ENCODE results near the gene DCAKD. TPM values are rescaled to one million over a fixed set of nuclear protein-coding genes. Genes with fewer than 3 reads are reported as not detected.

DCAKD gene
- total and polyA plus RNA-seq, 2 experiments from 2014 or later = 29.9 to 47.4 TPM

DNA sequence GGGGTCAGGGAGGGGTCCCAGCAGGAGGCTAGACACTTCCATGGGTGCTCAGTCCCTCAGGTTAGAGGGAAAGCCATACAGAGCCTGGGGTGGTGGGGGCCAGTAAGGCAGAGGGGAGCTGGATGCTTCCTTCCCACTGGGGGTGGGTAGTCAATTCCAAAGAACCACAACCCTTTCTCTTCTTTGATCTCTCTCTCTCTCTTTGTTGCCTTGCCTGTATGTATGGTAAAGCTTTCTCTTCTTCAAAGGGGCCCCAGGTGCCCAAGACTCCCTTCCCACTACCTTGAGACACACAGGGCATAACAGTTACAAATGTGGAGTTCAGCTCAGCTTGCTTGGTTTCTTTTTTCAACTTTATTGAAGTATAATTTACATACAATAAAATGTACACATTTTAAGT, 52.8 kb downstream of the DCAKD start:
- Histone ChIP-seq H3K79me2 (no peaks in the 10 kb centered on the region), H3K4me1 (ENCODE audit: insufficient read depth) (peaks cover 12% of the 10 kb centered on the region), H3K4me2 (no peak overlapping the region), H3K4me3 (no peak overlapping the region), H3K9me2 (replicated peaks; ENCODE audit: insufficient read depth) (no peaks in the 10 kb centered on the region), H3K36me3 (replicated peaks; ENCODE audit: insufficient read depth, low read depth) (no peaks in the 10 kb centered on the region), H4K20me1 (ENCODE audit: insufficient read depth, poor library complexity, severe bottlenecking) (no peaks in the 10 kb centered on the region), H3K27ac (no peak overlapping the region), H3K27me3 (peaks cover 4% of the 10 kb centered on the region), H2AFZ (no peak overlapping the region), H3K9me3 (ENCODE audit: low read depth) (no peaks in the 10 kb centered on the region)
- TF ChIP-seq EZH2phosphoT487 (IDR thresholded peaks at IDR 0.05; ENCODE audit: low read depth, severe bottlenecking, unreplicated experiment) (no peak), EZH2 (IDR thresholded peaks at IDR 0.05; ENCODE audit: borderline replicate concordance) (no peak)
- TF ChIP-seq, protein P1, sequence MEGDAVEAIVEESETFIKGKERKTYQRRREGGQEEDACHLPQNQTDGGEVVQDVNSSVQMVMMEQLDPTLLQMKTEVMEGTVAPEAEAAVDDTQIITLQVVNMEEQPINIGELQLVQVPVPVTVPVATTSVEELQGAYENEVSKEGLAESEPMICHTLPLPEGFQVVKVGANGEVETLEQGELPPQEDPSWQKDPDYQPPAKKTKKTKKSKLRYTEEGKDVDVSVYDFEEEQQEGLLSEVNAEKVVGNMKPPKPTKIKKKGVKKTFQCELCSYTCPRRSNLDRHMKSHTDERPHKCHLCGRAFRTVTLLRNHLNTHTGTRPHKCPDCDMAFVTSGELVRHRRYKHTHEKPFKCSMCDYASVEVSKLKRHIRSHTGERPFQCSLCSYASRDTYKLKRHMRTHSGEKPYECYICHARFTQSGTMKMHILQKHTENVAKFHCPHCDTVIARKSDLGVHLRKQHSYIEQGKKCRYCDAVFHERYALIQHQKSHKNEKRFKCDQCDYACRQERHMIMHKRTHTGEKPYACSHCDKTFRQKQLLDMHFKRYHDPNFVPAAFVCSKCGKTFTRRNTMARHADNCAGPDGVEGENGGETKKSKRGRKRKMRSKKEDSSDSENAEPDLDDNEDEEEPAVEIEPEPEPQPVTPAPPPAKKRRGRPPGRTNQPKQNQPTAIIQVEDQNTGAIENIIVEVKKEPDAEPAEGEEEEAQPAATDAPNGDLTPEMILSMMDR (IDR thresholded peaks at IDR 0.05; ENCODE audit: poor library complexity) = no peak
- DNase-seq (ENCODE audit: low spot score) = no peak

DNA sequence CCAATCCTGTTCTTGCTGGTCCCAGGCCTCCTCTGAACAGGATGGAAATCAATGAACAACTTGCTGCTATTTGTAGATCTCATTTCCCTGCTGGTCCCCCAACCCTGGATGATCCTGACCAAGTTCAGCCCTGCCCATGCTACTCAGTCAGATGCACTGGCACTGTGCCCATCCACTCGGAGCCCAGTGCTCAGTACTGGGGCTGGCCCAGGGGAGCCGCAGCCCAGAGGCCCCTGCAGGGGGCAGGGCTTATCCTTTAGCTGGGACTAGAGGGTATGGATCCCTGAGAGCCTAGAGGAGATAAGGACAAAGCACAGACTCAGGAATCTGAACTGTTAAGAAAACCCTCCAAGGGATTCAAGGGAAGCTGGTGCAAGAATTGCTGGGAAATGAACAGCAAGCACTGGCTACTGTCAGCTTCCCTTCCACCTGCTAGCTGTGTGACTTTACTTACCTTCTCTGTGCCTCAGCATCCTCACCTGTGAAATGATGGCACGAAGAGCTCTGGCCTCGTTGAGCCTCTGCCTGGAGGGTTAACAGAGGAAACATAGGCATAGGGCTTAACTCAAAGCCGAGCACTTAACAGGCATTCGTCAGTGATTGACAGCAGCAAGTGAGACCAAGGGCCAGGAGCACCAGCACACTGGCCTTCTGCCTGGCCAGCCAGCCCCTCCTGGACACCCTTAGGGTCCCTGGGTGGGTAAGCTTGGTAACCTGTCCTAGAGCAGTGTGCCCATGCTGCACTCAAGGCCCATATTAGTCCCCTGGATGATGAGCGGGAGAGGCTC, 53.5 kb downstream of the DCAKD start:
- Histone ChIP-seq H3K36me3 (replicated peaks; ENCODE audit: insufficient read depth, low read depth) (no peaks in the 10 kb centered on the region), H3K79me2 (no peaks in the 10 kb centered on the region), H3K9me2 (replicated peaks; ENCODE audit: insufficient read depth) (no peaks in the 10 kb centered on the region), H3K27me3 (peaks cover 4% of the 10 kb centered on the region), H4K20me1 (ENCODE audit: insufficient read depth, poor library complexity, severe bottlenecking) (no peaks in the 10 kb centered on the region), H3K9me3 (ENCODE audit: low read depth) (no peaks in the 10 kb centered on the region), H3K4me2 (no peak overlapping the region), H3K4me1 (ENCODE audit: insufficient read depth) (peaks cover 12% of the 10 kb centered on the region), H3K4me3 (no peak overlapping the region), H2AFZ (no peak overlapping the region), H3K27ac (no peak overlapping the region)
- 44% methylated on average over 7 of the region's 7 CpGs for WGBS (ENCODE audit: low lambda C conversion rate, missing lambda C conversion rate)
- TF ChIP-seq EZH2 (IDR thresholded peaks at IDR 0.05; ENCODE audit: borderline replicate concordance) = no peak
- TF ChIP-seq, protein P1 (IDR thresholded peaks at IDR 0.05; ENCODE audit: poor library complexity) = no peak
- TF ChIP-seq EZH2phosphoT487 (IDR thresholded peaks at IDR 0.05; ENCODE audit: low read depth, severe bottlenecking, unreplicated experiment) = no peak
- peak; percentile 64 for DNase-seq (ENCODE audit: low spot score)

DNA sequence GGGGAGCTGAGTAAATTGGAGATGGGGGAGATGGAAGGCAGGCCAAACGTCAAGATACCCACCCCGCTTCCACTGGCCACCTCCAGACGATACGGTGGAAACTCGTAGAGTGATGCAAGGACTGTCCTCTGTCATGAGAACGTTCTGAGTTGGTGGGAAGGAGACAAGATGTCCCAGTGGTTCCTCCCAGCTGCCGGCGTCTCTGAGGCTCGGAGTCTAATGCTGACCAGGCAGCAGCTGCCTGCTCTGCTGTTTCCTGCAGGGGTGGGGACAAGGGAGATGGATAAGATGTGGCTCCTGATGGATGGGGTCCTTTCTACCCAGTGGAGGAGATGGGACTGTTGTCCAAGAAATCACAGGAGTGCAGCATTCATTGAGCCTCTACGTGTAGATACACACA, 55.1 kb downstream of the DCAKD start:
- peaks cover 4% of the 10 kb centered on the region for H3K27me3 ChIP-seq
- no peaks in the 10 kb centered on the region for H3K79me2 ChIP-seq
- no peak overlapping the region for H3K4me3 ChIP-seq
- no peak for DNase-seq (ENCODE audit: low spot score)
- 80% methylated on average over 10 of the region's 10 CpGs for WGBS (ENCODE audit: low lambda C conversion rate, missing lambda C conversion rate)
- no peaks in the 10 kb centered on the region for H3K9me3 ChIP-seq (ENCODE audit: low read depth)
- H3K27ac ChIP-seq = no peak overlapping the region
- no peaks in the 10 kb centered on the region for H4K20me1 ChIP-seq (ENCODE audit: insufficient read depth, poor library complexity, severe bottlenecking)
- no peaks in the 10 kb centered on the region for H3K36me3 ChIP-seq (replicated peaks; ENCODE audit: insufficient read depth, low read depth)
- H3K4me1 ChIP-seq (ENCODE audit: insufficient read depth) = peaks cover 12% of the 10 kb centered on the region
- no peak for TF ChIP-seq EZH2 (IDR thresholded peaks at IDR 0.05; ENCODE audit: borderline replicate concordance)
- no peak for TF ChIP-seq EZH2phosphoT487 (IDR thresholded peaks at IDR 0.05; ENCODE audit: low read depth, severe bottlenecking, unreplicated experiment)
- TF ChIP-seq, protein P1 (IDR thresholded peaks at IDR 0.05; ENCODE audit: poor library complexity) = no peak
- H3K9me2 ChIP-seq (replicated peaks; ENCODE audit: insufficient read depth) = no peaks in the 10 kb centered on the region
- no peak overlapping the region for H2AFZ ChIP-seq
- H3K4me2 ChIP-seq = no peak overlapping the region
